ENCODE results near the gene PTPRM. TPM values are rescaled to one million over a fixed set of nuclear protein-coding genes. Genes with fewer than 3 reads are reported as not detected.

PTPRM gene
- total and polyA plus RNA-seq, 9 donors, result 61.7 to 91.5 (median 66.4) TPM

DNA sequence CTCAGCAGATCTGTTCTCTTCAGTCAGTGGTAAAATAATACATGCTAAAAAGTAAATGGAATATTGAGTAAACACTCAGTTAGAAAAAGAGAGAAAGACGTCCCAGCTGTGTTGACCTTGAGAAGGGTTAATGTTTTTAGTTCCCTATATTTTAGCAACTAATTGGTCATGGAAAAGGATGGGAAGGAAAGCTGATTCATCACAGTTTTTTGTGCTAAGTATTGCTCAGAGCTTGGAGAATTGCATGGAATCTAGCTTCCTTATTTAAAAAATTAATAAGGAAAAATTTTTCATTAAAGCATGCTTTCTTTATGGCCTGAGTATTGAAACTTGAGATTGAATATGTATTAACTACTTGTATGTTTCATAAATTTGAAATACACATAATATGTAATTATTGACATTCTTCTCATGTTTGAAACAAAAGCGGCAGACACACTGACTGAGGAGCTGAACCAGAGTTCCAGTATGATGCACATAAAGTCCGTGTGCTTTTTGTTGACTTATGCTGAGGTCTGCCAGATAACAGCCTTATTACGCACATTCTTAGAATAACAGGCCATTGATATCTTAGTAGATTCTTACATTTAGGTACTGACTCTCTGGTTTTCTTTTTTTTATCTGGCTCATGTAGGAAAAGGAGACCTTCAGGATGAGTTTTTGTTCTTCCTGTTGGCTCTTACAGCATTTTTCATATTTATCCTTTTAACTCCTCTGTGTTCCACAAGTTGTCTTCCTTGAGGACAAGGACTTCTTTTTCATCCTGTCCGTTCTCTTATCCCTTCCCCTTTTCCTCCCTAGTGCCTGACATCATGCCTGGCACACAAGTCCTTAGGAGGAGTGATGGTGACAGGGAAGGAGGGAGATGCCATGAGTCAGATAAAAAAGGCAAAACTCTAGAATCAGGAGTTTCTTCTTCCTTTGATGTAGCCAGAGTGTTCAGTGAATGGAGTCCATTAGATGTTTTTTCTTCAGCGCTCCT, 194.1 kb downstream of the PTPRM start:
- no peak overlapping the region for H3K4me3 ChIP-seq (ENCODE audit: low read length)
- H3K4me1 ChIP-seq (ENCODE audit: control insufficient read depth, insufficient read depth, low read length), result peaks cover 2% of the 10 kb centered on the region
- peak; percentile 29 for DNase-seq
- no peaks in the 10 kb centered on the region for H3K36me3 ChIP-seq (ENCODE audit: control insufficient read depth, insufficient read depth, low read length)
- H3K27me3 ChIP-seq (ENCODE audit: control insufficient read depth, insufficient read depth, low read length), result no peaks in the 10 kb centered on the region
- no peak overlapping the region for H3K27ac ChIP-seq (ENCODE audit: low read length)
- H3K9me3 ChIP-seq (replicated peaks; ENCODE audit: control insufficient read depth, low read depth, low read length), result no peaks in the 10 kb centered on the region
- WGBS (ENCODE audit: insufficient coverage), result no CpG with 5 or more reads among the region's 6 CpGs

DNA sequence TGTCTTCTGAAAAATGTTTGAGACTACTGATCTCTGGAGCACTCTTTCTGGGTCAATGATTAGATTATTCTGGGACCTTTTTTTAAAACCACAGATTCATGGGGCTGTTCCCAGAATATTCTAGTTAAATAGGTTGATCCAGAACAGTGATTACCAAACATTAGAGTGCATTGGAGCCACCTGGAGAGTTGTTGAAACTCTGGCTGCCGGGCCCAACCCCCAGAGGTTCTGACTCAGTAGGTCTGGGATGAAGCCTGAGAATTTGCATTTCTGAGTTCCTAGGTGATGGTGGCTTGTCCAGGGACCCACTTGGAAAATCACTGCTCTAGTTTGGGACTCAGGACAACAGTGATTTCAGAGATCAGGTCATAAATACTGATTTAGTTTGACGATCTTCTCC, 197.3 kb downstream of the PTPRM start:
- Histone ChIP-seq H3K4me1 (ENCODE audit: control insufficient read depth, insufficient read depth, low read length) (no peaks in the 10 kb centered on the region), H3K9me3 (replicated peaks; ENCODE audit: control insufficient read depth, low read depth, low read length) (no peaks in the 10 kb centered on the region), H3K27ac (ENCODE audit: low read length) (no peak overlapping the region), H3K27me3 (ENCODE audit: control insufficient read depth, insufficient read depth, low read length) (no peaks in the 10 kb centered on the region), H3K36me3 (ENCODE audit: control insufficient read depth, insufficient read depth, low read length) (no peaks in the 10 kb centered on the region), H3K4me3 (ENCODE audit: low read length) (no peak overlapping the region)
- DNase-seq, result no peak
- WGBS (ENCODE audit: insufficient coverage), result 60% methylated on average over 1 of the region's 2 CpGs

DNA sequence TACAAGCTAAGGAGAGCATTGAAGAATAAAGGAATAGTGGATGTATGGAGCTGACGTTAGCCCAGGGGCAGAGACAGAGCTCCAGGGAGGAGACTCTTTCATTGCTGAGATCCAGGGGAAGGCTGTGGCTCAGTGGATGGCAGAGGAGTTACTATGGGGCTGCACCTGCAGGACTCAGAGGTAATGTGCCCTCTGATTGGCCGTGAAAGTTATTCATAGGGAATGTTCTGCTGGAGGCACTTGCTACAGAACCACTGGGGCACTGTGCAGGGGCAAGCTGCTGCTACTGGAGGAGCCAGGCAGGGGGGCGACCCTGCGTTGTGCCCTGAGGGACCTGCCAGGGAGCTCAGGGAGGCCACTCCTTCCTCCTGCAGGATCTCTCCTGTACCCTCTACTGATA, 199.2 kb downstream of the PTPRM start:
- 57% methylated on average over 2 of the region's 4 CpGs for WGBS (ENCODE audit: insufficient coverage)
- no peak overlapping the region for H3K4me3 ChIP-seq (ENCODE audit: low read length)
- no peak overlapping the region for H3K27ac ChIP-seq (ENCODE audit: low read length)
- H3K36me3 ChIP-seq (ENCODE audit: control insufficient read depth, insufficient read depth, low read length), result no peaks in the 10 kb centered on the region
- H3K9me3 ChIP-seq (replicated peaks; ENCODE audit: control insufficient read depth, low read depth, low read length), result no peaks in the 10 kb centered on the region
- DNase-seq, result no peak
- H3K27me3 ChIP-seq (ENCODE audit: control insufficient read depth, insufficient read depth, low read length), result no peaks in the 10 kb centered on the region
- no peaks in the 10 kb centered on the region for H3K4me1 ChIP-seq (ENCODE audit: control insufficient read depth, insufficient read depth, low read length)

DNA sequence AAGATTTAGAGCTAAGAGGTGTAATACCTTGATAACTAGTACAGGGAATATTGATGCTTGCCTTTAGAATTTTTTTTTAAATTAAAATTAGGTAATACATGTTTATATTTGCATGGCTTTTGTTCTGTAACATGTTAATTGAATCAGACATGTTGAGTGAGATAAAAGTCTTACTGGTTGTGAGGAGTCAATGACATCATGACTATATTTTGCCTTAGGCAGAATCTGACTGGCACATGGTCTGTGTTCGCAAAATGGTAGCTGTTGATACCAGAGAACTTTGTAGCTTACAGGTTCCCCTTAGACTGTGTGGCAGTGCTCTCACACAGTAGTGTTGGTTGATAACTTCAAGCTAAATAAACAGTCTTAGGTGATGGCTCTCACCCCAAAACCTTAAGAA, 199.7 kb downstream of the PTPRM start:
- WGBS (ENCODE audit: insufficient coverage), result no CpG with 5 or more reads among the region's 1 CpG

DNA sequence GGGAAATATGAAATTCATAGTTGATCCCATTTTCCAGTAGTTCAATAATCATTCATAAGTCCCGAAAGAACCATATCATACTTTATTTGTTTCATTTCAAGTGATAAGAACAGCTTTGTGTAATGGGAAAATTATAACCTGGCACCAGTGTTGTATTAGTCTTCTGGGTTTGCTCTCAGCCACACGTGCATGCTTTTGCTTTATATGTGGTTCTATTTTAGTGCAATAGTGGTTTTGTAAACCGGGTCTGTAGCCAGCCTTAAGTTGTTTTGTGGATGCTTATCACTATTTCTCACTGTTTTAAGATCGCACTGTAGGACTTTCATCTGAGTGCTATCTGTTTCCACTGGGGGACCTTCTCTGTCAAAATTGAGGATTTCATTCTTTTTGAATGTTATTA, 203.8 kb downstream of the PTPRM start:
- H3K9me3 ChIP-seq (replicated peaks; ENCODE audit: control insufficient read depth, low read depth, low read length), result no peaks in the 10 kb centered on the region
- H3K27me3 ChIP-seq (ENCODE audit: control insufficient read depth, insufficient read depth, low read length), result no peaks in the 10 kb centered on the region
- no peak overlapping the region for H3K27ac ChIP-seq (ENCODE audit: low read length)
- DNase-seq, result no peak
- H3K36me3 ChIP-seq (ENCODE audit: control insufficient read depth, insufficient read depth, low read length), result no peaks in the 10 kb centered on the region
- no peak overlapping the region for H3K4me3 ChIP-seq (ENCODE audit: low read length)
- peaks cover 4% of the 10 kb centered on the region for H3K4me1 ChIP-seq (ENCODE audit: control insufficient read depth, insufficient read depth, low read length)
- no CpG with 5 or more reads among the region's 4 CpGs for whole genome bisulfite sequencing (ENCODE audit: insufficient coverage)

More for the DNA sequence above, 199.7 kb downstream of the PTPRM start:
- H3K4me3 ChIP-seq (ENCODE audit: low read length), result no peak overlapping the region
- H3K9me3 ChIP-seq (replicated peaks; ENCODE audit: control insufficient read depth, low read depth, low read length), result no peaks in the 10 kb centered on the region
- H3K4me1 ChIP-seq (ENCODE audit: control insufficient read depth, insufficient read depth, low read length), result no peaks in the 10 kb centered on the region
- H3K36me3 ChIP-seq (ENCODE audit: control insufficient read depth, insufficient read depth, low read length), result no peaks in the 10 kb centered on the region
- no peaks in the 10 kb centered on the region for H3K27me3 ChIP-seq (ENCODE audit: control insufficient read depth, insufficient read depth, low read length)
- DNase-seq, result no peak
- H3K27ac ChIP-seq (ENCODE audit: low read length), result no peak overlapping the region

DNA sequence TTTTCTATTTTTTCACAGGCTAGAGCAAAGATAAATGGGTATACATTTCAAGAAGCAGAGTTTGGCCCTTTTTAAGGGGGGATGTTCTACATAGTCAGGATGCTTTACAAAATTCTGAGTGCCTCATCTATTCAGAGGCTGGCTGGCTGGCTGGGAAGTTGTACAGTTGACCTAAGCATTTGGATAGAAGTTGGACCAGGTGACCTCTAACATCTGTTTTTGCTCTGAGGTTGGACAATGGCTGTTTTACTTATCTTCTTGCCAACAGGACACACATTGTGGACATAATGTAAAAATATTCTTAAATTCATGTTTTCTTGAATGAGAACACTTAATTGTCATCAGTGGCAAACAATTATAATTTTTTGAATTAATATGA, 205.4 kb downstream of the PTPRM start:
- Histone ChIP-seq H3K9me3 (replicated peaks; ENCODE audit: control insufficient read depth, low read depth, low read length) (no peaks in the 10 kb centered on the region), H3K27me3 (ENCODE audit: control insufficient read depth, insufficient read depth, low read length) (no peaks in the 10 kb centered on the region), H3K36me3 (ENCODE audit: control insufficient read depth, insufficient read depth, low read length) (no peaks in the 10 kb centered on the region), H3K4me3 (ENCODE audit: low read length) (no peak overlapping the region), H3K4me1 (ENCODE audit: control insufficient read depth, insufficient read depth, low read length) (peaks cover 4% of the 10 kb centered on the region), H3K27ac (ENCODE audit: low read length) (no peak overlapping the region)
- DNase-seq, result peak; percentile 86

DNA sequence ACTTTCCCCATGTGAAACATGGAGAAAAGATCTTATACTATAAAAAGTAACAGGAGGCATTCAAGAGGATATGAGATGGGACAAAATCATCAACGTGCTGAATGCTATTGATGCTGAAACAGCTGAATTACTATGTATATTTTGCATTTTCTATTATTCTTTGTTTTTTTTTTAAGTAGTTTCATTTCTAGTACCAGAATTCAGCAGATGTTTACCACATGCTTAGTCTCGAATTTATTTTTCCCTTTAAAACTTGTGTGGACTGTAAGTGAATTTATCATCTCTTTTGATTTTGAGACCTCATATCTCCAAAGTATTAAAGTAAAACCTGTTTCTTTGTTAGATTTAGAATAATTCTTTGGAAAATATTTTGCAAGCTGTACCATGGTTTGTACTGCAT, 205.8 kb downstream of the PTPRM start:
- Histone ChIP-seq H3K9me3 (replicated peaks; ENCODE audit: control insufficient read depth, low read depth, low read length) (no peaks in the 10 kb centered on the region), H3K27me3 (ENCODE audit: control insufficient read depth, insufficient read depth, low read length) (no peaks in the 10 kb centered on the region), H3K4me3 (ENCODE audit: low read length) (no peak overlapping the region), H3K27ac (ENCODE audit: low read length) (no peak overlapping the region), H3K4me1 (ENCODE audit: control insufficient read depth, insufficient read depth, low read length) (peaks cover 4% of the 10 kb centered on the region), H3K36me3 (ENCODE audit: control insufficient read depth, insufficient read depth, low read length) (no peaks in the 10 kb centered on the region)
- no CpG with 5 or more reads among the region's 2 CpGs for WGBS (ENCODE audit: insufficient coverage)
- DNase-seq, result peak; percentile 60

DNA sequence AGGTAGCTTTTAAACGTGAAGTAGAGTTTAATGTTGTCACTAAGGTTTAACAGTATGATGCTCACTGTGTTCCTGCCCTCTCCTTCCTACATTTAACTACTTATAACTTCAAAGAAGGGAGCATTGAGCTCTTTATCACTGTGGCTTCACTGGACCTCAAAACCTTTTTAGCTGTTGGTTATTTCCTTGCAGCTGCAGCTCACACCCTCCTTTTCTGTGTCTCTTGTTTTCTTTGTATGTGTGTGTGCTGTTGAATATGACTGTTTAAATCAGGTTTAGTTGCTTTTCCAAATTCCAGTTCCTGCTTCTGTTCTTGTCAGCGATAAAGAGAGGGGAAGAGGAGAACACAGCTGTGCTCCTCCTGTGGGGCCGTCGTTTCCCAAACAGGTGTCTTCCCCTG, 208.0 kb downstream of the PTPRM start:
- Histone ChIP-seq H3K4me3 (ENCODE audit: low read length) (no peak overlapping the region), H3K27me3 (ENCODE audit: control insufficient read depth, insufficient read depth, low read length) (no peaks in the 10 kb centered on the region), H3K27ac (ENCODE audit: low read length) (no peak overlapping the region), H3K36me3 (ENCODE audit: control insufficient read depth, insufficient read depth, low read length) (no peaks in the 10 kb centered on the region), H3K9me3 (replicated peaks; ENCODE audit: control insufficient read depth, low read depth, low read length) (no peaks in the 10 kb centered on the region), H3K4me1 (ENCODE audit: control insufficient read depth, insufficient read depth, low read length) (peaks cover 4% of the 10 kb centered on the region)
- no CpG with 5 or more reads among the region's 4 CpGs for WGBS (ENCODE audit: insufficient coverage)
- DNase-seq, result peak; percentile 29

DNA sequence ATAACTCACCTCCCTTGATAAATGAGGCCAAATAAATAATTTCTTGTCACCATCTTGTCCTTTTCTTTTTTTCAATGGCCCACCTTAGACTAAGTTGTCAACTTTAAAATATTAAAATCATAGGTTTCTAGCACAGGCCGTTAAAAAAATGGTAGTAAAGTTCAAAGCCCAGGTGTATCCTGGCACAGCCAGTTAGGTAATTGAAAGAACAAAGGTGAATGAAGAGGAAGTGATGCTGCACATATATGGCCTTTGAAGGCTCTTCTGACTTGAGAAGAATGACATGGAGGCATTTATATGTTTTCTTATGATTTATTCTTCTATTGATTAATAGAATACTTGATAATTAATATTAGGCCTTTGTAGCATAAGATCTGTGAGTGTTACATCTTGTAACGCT, 208.7 kb downstream of the PTPRM start:
- WGBS (ENCODE audit: insufficient coverage), result no CpG with 5 or more reads among the region's 2 CpGs
- H3K9me3 ChIP-seq (replicated peaks; ENCODE audit: control insufficient read depth, low read depth, low read length), result no peaks in the 10 kb centered on the region
- H3K4me3 ChIP-seq (ENCODE audit: low read length), result no peak overlapping the region
- H3K27me3 ChIP-seq (ENCODE audit: control insufficient read depth, insufficient read depth, low read length), result no peaks in the 10 kb centered on the region
- peaks cover 4% of the 10 kb centered on the region for H3K4me1 ChIP-seq (ENCODE audit: control insufficient read depth, insufficient read depth, low read length)
- no peak overlapping the region for H3K27ac ChIP-seq (ENCODE audit: low read length)
- no peak for DNase-seq
- H3K36me3 ChIP-seq (ENCODE audit: control insufficient read depth, insufficient read depth, low read length), result no peaks in the 10 kb centered on the region

DNA sequence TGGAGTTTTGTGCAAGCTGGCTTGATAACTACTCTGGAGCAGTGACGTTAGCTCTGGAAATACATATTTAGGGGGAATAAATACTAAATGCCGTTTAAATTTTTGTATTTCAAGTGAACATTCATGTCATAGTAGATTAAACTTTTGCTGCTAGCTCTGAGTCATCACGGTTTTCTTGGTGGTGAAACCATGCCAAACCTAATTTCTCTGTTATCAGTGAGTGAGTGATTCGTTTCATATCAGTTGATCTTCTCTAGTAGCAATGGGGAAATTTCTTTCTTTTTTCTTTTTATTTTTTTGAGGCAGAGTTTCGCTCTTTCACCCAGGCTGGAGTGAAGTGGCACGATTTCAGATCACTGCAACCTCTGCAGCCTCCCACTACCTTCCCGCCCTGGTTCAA, 211.1 kb downstream of the PTPRM start:
- H3K27me3 ChIP-seq (ENCODE audit: control insufficient read depth, insufficient read depth, low read length), result no peaks in the 10 kb centered on the region
- no peak overlapping the region for H3K4me3 ChIP-seq (ENCODE audit: low read length)
- no peaks in the 10 kb centered on the region for H3K9me3 ChIP-seq (replicated peaks; ENCODE audit: control insufficient read depth, low read depth, low read length)
- 88% methylated on average over 3 of the region's 7 CpGs for WGBS (ENCODE audit: insufficient coverage)
- no peaks in the 10 kb centered on the region for H3K36me3 ChIP-seq (ENCODE audit: control insufficient read depth, insufficient read depth, low read length)
- DNase-seq, result no peak
- H3K4me1 ChIP-seq (ENCODE audit: control insufficient read depth, insufficient read depth, low read length), result peaks cover 2% of the 10 kb centered on the region
- H3K27ac ChIP-seq (ENCODE audit: low read length), result no peak overlapping the region

Measured in muscle of leg (tissue), 11 donors.